Liver (tissue), 9 donors: ENCODE measurements around the gene ADGRV1. TPM values are rescaled to one million over a fixed set of nuclear protein-coding genes. Genes with fewer than 3 reads are reported as not detected.

Experiments used
- DNase-seq: peaks from one replicate; pipeline ENCODE4 v3.0.0-alpha.2; 2017; ENCODE audit warnings: low spot score
- H3K27ac ChIP-seq, 2 donors: one replicate each; pipeline ENCODE4 v1.7.0; 2013; ENCODE audit warnings: inconsistent platforms in 2 of 2, low read length in 2 of 2, control low read depth in 1 of 2, low read depth in 1 of 2, mild to moderate bottlenecking in 1 of 2
- H3K27me3 ChIP-seq, 4 donors: one replicate each; pipeline versions ENCODE4 v1.6.1 to v1.7.0; 2013; ENCODE audit warnings: low read length in 3 of 4, inconsistent platforms in 1 of 4, mild to moderate bottlenecking in 1 of 4, moderate library complexity in 1 of 4; ENCODE audit not compliant: control insufficient read depth in 4 of 4, insufficient read depth in 4 of 4
- H3K36me3 ChIP-seq, 4 donors: one replicate each; pipeline versions ENCODE4 v1.6.1 to v1.7.0; 2013; ENCODE audit warnings: low read length in 3 of 4, mild to moderate bottlenecking in 3 of 4, low read depth in 1 of 4, moderate library complexity in 1 of 4; ENCODE audit not compliant: control insufficient read depth in 4 of 4, insufficient read depth in 3 of 4
- H3K4me1 ChIP-seq, 4 donors: one replicate each; pipeline versions ENCODE4 v1.6.1 to v1.7.0; 2013; ENCODE audit warnings: low read length in 3 of 4, mild to moderate bottlenecking in 3 of 4, moderate library complexity in 1 of 4; ENCODE audit not compliant: control insufficient read depth in 4 of 4, insufficient read depth in 4 of 4
- H3K4me3 ChIP-seq, 3 donors: one replicate each; pipeline versions ENCODE4 v1.6.1 to v1.7.0; 2013; ENCODE audit warnings: low read length in 3 of 3, control low read depth in 1 of 3, low read depth in 1 of 3, mild to moderate bottlenecking in 1 of 3
- H3K9ac ChIP-seq, 2 donors: one replicate each; pipeline ENCODE4 v1.7.0; 2013; ENCODE audit warnings: low read length in 2 of 2, mild to moderate bottlenecking in 2 of 2, moderate library complexity in 2 of 2, control low read depth in 1 of 2, low read depth in 1 of 2
- H3K9me3 ChIP-seq, 4 donors: one replicate each; pipeline versions ENCODE4 v1.6.1 to v1.7.0; 2013; ENCODE audit warnings: low read length in 3 of 4; ENCODE audit not compliant: control insufficient read depth in 4 of 4
- ATF3 ChIP-seq: IDR thresholded peaks from 2 replicates; pipeline ENCODE4 v1.6.1; 2016; ENCODE audit warnings: antibody characterized with exemption
- EGR1 ChIP-seq, 2 donors: IDR thresholded peaks; 2 replicates each; pipeline ENCODE4 v1.6.1; 2016 to 2018; ENCODE audit warnings: antibody characterized with exemption in 2 of 2, low read depth in 2 of 2
- FOXA1 ChIP-seq: IDR thresholded peaks from 2 replicates; pipeline ENCODE4 v1.6.1; 2016; ENCODE audit warnings: antibody characterized with exemption
- FOXA2 ChIP-seq: IDR thresholded peaks from 2 replicates; pipeline ENCODE4 v1.6.1; 2016; ENCODE audit warnings: antibody characterized with exemption
- GABPA ChIP-seq, 2 donors: IDR thresholded peaks in 1 of 2; conservative IDR thresholded peaks in 1 of 2; 2 replicates each; pipeline ENCODE4 v1.6.1; 2016; ENCODE audit warnings: antibody characterized with exemption in 2 of 2, mild to moderate bottlenecking in 1 of 2, moderate library complexity in 1 of 2
- HNF4A ChIP-seq, 2 donors: conservative IDR thresholded peaks; 2 replicates each; pipeline ENCODE4 v1.6.1; 2016; ENCODE audit warnings: antibody characterized with exemption in 2 of 2, mild to moderate bottlenecking in 2 of 2
- HNF4G ChIP-seq: IDR thresholded peaks from 2 replicates; pipeline ENCODE4 v1.6.1; 2016; ENCODE audit warnings: antibody characterized with exemption
- JUND ChIP-seq, 2 donors: IDR thresholded peaks; 2 replicates each; pipeline ENCODE4 v1.6.1; 2016; ENCODE audit warnings: antibody characterized with exemption in 2 of 2
- RAD21 ChIP-seq, 2 donors: IDR thresholded peaks; 2 replicates each; pipeline ENCODE4 v1.6.1; 2016; ENCODE audit warnings: antibody characterized with exemption in 2 of 2, mild to moderate bottlenecking in 2 of 2
- SP1 ChIP-seq: IDR thresholded peaks from 2 replicates; pipeline ENCODE4 v1.6.1; 2018; ENCODE audit warnings: antibody characterized with exemption, mild to moderate bottlenecking
- TAF1 ChIP-seq: conservative IDR thresholded peaks from 2 replicates; pipeline ENCODE4 v1.6.1; 2016; ENCODE audit warnings: antibody characterized with exemption, mild to moderate bottlenecking
- YY1 ChIP-seq: IDR thresholded peaks from 2 replicates; pipeline ENCODE4 v1.6.1; 2016; ENCODE audit warnings: antibody characterized with exemption, mild to moderate bottlenecking
- ZBTB33 ChIP-seq: IDR thresholded peaks from 2 replicates; pipeline ENCODE4 v1.6.1; 2016; ENCODE audit warnings: antibody characterized with exemption
- WGBS: extraction: QIAGEN DNeasy Blood & Tissue Kit; methylation state at CpG from one replicate; pipeline ENCODE4 v1.1.7; 2013; 5-methylcytosine and 5-hydroxymethylcytosine counted together
- polyA plus RNA-seq, 2 donors: library from polyadenylated mRNA; stranded (reverse) in 1 of 2; unstranded in 1 of 2; fragments of 200-250 nt in 1 of 2; fragments of >200 nt in 1 of 2; fragmentation: Nextera tagmentation in 1 of 2; extraction: Ambion mirVana in 1 of 2; gene quantifications; one replicate each; pipeline versions ENCODE4 v1.2.1 to v1.2.3, GENCODE V29; 2013 to 2015
- total RNA-seq, 2 donors: library from RNA; depleted of rRNA; stranded (reverse); fragments of >200 nt; gene quantifications; one replicate each; pipeline ENCODE4 v1.2.3, GENCODE V29; 2014
- TF ChIP-seq, protein P1 (sequence below): IDR thresholded peaks from 2 replicates; pipeline ENCODE4 v1.6.1; 2016; ENCODE audit warnings: antibody characterized with exemption, mild to moderate bottlenecking
- TF ChIP-seq, protein P2 (sequence below): fragments of 150-350 bp; IDR thresholded peaks from 2 replicates; pipeline ENCODE4 v1.5.1; 2017; ENCODE audit warnings: improper control_type of control experiment, low read depth, low read length; ENCODE audit not compliant: missing input control
- donor health status: healthy.
- donor health status: healthy.
- donor health status: healthy.
- donor health status: healthy.
- donor health status: healthy.

ADGRV1 gene
- total and polyA plus RNA-seq, 4 donors, result 5.1 to 15.5 (median 9.6) TPM

- H3K4me1 ChIP-seq, result no peaks in the 10 kb centered on the region
- H3K9me3 ChIP-seq, result no peaks in the 10 kb centered on the region
- H3K4me3 ChIP-seq, result no peak overlapping the region
- H3K27me3 ChIP-seq, result peaks cover 0 to 13% (median 0%) of the 10 kb centered on the region in 4 donors
- no peak overlapping the region for H3K27ac ChIP-seq
- no peaks in the 10 kb centered on the region for H3K36me3 ChIP-seq
- no peak for TF ChIP-seq HNF4G
- TF ChIP-seq FOXA1, result no peak
- TF ChIP-seq FOXA2, result no peak
- no peak for DNase-seq
- no peak overlapping the region for H3K9ac ChIP-seq
- 73% methylated on average over 7 of the region's 7 CpGs for WGBS
These were observed 26.9 kb downstream of the ADGRV1 start for GRCh38 chr5:90585337-90585986.

DNA sequence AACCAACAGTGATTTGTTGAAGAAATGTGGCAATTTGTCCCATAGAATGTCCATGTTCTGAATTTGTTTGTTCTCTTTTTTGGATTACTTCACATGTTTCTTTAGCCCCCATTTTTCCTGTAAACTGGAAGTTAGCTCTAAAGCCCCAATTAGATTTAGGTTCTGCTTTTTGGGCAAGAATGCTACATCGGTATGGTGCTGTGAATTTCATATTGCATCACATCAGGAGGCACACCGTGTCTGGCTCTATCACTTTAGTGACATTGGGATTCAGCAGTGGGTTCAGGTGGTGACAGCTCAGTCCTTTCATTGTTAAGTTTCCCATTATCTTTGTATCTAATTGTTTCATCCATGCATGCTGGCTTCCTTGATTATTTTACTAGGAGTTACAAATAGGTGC, 27.9 kb downstream of the ADGRV1 start:
- no peak for DNase-seq
- Histone ChIP-seq H3K27ac (no peak overlapping the region), H3K4me1 (no peaks in the 10 kb centered on the region), H3K4me3 (no peak overlapping the region), H3K9me3 (no peaks in the 10 kb centered on the region), H3K36me3 (no peaks in the 10 kb centered on the region), H3K9ac (no peak overlapping the region), H3K27me3 (peaks cover 0 to 13% (median 0%) of the 10 kb centered on the region in 4 donors)
- TF ChIP-seq ZBTB33 (no peak), TAF1 (no peak), EGR1 (IDR thresholded peaks at IDR 0.05; ENCODE audit: low read depth in 2 of 2) (no peak), ATF3 (no peak), HNF4G (no peak), GABPA (IDR thresholded peaks at IDR 0.05 in 1 of 2, conservative IDR thresholded peaks at IDR 0.05 in 1 of 2) (no peak), RAD21 (IDR thresholded peaks at IDR 0.05) (no peak), JUND (IDR thresholded peaks at IDR 0.05) (no peak), SP1 (no peak), HNF4A (conservative IDR thresholded peaks at IDR 0.05) (no peak), YY1 (no peak)
- TF ChIP-seq, protein P1, sequence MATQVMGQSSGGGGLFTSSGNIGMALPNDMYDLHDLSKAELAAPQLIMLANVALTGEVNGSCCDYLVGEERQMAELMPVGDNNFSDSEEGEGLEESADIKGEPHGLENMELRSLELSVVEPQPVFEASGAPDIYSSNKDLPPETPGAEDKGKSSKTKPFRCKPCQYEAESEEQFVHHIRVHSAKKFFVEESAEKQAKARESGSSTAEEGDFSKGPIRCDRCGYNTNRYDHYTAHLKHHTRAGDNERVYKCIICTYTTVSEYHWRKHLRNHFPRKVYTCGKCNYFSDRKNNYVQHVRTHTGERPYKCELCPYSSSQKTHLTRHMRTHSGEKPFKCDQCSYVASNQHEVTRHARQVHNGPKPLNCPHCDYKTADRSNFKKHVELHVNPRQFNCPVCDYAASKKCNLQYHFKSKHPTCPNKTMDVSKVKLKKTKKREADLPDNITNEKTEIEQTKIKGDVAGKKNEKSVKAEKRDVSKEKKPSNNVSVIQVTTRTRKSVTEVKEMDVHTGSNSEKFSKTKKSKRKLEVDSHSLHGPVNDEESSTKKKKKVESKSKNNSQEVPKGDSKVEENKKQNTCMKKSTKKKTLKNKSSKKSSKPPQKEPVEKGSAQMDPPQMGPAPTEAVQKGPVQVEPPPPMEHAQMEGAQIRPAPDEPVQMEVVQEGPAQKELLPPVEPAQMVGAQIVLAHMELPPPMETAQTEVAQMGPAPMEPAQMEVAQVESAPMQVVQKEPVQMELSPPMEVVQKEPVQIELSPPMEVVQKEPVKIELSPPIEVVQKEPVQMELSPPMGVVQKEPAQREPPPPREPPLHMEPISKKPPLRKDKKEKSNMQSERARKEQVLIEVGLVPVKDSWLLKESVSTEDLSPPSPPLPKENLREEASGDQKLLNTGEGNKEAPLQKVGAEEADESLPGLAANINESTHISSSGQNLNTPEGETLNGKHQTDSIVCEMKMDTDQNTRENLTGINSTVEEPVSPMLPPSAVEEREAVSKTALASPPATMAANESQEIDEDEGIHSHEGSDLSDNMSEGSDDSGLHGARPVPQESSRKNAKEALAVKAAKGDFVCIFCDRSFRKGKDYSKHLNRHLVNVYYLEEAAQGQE, result no peak
- TF ChIP-seq, protein P2, sequence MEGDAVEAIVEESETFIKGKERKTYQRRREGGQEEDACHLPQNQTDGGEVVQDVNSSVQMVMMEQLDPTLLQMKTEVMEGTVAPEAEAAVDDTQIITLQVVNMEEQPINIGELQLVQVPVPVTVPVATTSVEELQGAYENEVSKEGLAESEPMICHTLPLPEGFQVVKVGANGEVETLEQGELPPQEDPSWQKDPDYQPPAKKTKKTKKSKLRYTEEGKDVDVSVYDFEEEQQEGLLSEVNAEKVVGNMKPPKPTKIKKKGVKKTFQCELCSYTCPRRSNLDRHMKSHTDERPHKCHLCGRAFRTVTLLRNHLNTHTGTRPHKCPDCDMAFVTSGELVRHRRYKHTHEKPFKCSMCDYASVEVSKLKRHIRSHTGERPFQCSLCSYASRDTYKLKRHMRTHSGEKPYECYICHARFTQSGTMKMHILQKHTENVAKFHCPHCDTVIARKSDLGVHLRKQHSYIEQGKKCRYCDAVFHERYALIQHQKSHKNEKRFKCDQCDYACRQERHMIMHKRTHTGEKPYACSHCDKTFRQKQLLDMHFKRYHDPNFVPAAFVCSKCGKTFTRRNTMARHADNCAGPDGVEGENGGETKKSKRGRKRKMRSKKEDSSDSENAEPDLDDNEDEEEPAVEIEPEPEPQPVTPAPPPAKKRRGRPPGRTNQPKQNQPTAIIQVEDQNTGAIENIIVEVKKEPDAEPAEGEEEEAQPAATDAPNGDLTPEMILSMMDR, result no peak
- WGBS, result 65% methylated on average over 2 of the region's 2 CpGs
